Endothelial cell of umbilical vein (primary cell): ENCODE results near the gene PKD1. TPM values are rescaled to one million over a fixed set of nuclear protein-coding genes. Genes with fewer than 3 reads are reported as not detected.
"Not testable (repeated sequence)": the region's sequence is repeated elsewhere in the genome, so short reads cannot be mapped to it uniquely, and the experiment has no call there.

Experiments
- Bru-seq: library from RNA; stranded (reverse); fragments of 400-500 nt; gene quantifications from one replicate; lab custom pipeline; 2021; lab: Mats Ljungman, UMichigan
- BruChase-seq, 2 experiments: library from RNA; stranded (reverse); fragments of 400-500 nt; gene quantifications; one replicate each; lab custom pipeline; 2021; lab: Mats Ljungman, UMichigan
- BruUV-seq: library from RNA; stranded (reverse); fragments of 400-500 nt; replicated peaks from 2 replicates; lab custom pipeline; 2021; lab: Mats Ljungman, UMichigan
- CTCF ChIA-PET: fragments of 300-600, 350-600 bp; sonication (Branson Sonifier 250); formaldehyde crosslinking; loops from one replicate; lab custom pipeline; 2021; ENCODE audit warnings: antibody characterized with exemption, inconsistent platforms; lab: Charles Lee
- POLR2A ChIA-PET: fragments of 300-600, 350-600 bp; sonication (Branson Sonifier 250); formaldehyde crosslinking; loops from one replicate; lab custom pipeline; 2021; ENCODE audit warnings: antibody characterized with exemption, inconsistent platforms; lab: Charles Lee
- DNase-seq: peaks from one replicate; pipeline ENCODE4 v3.0.0-alpha.2; 2011; ENCODE audit warnings: low read depth, low spot score
- FAIRE-seq: peaks from 2 replicates; lab custom pipeline; 2011; peaks lifted over from hg19 to GRCh38; lab: Jason Lieb, UNC
- H2AFZ ChIP-seq: 2 replicates; pipeline ENCODE4 v1.6.0; 2012; ENCODE audit warnings: low read depth, low read length, control low read depth, inconsistent platforms
- H3K27ac ChIP-seq: 2 replicates; pipeline ENCODE4 v1.5.1; 2011; ENCODE audit warnings: low read depth, mild to moderate bottlenecking, control low read depth, low read length, moderate library complexity; ENCODE audit not compliant: insufficient read depth
- H3K27me3 ChIP-seq, 2 experiments: 2 replicates each; pipeline versions ENCODE4 v1.6.0 to v1.6.1; 2011; ENCODE audit warnings: low read length in 2 of 2, mixed read lengths in 1 of 2; ENCODE audit not compliant: control insufficient read depth in 2 of 2, insufficient read depth in 2 of 2
- H3K36me3 ChIP-seq, 2 experiments: 2 replicates in 1 of 2; 3 replicates in 1 of 2; pipeline ENCODE4 v1.5.1; 2011; ENCODE audit warnings: low read length in 2 of 2, mild to moderate bottlenecking in 1 of 2, moderate library complexity in 1 of 2; ENCODE audit not compliant: control insufficient read depth in 2 of 2, insufficient read depth in 2 of 2; ENCODE audit errors: extremely low read depth in 1 of 2
- H3K4me1 ChIP-seq: 3 replicates; pipeline ENCODE4 v1.5.1; 2011; ENCODE audit warnings: mild to moderate bottlenecking, low read length; ENCODE audit not compliant: control insufficient read depth, insufficient read depth; ENCODE audit errors: extremely low read depth
- H3K4me2 ChIP-seq: 2 replicates; pipeline ENCODE4 v1.6.1; 2011; ENCODE audit warnings: low read length, control low read depth, mixed read lengths; ENCODE audit not compliant: insufficient read depth
- H3K4me3 ChIP-seq, 3 experiments: fragments of 200-600 bp in 1 of 3; sonication (generic), shearing (Covaris generic) in 1 of 3; replicated peaks in 1 of 3; 2 replicates each; pipeline ENCODE4 v1.5.1; 2011 to 2016; ENCODE audit warnings: control low read depth in 3 of 3, low read length in 3 of 3, mild to moderate bottlenecking in 2 of 3, inconsistent platforms in 1 of 3, low read depth in 1 of 3, moderate library complexity in 1 of 3; ENCODE audit not compliant: insufficient read depth in 1 of 3
- H3K79me2 ChIP-seq: 2 replicates; pipeline ENCODE4 v1.6.0; 2012; ENCODE audit warnings: low read length, inconsistent platforms; ENCODE audit not compliant: control insufficient read depth, insufficient read depth
- H3K9ac ChIP-seq: replicated peaks from 2 replicates; pipeline ENCODE3; 2011; ENCODE audit warnings: low read length, control low read depth; ENCODE audit not compliant: insufficient read depth; ENCODE audit errors: extremely low read depth
- H3K9me1 ChIP-seq: replicated peaks from 3 replicates; pipeline ENCODE4 v1.6.0; 2011; ENCODE audit warnings: mild to moderate bottlenecking, low read length; ENCODE audit not compliant: control insufficient read depth, insufficient read depth; ENCODE audit errors: extremely low read depth
- H3K9me3 ChIP-seq: replicated peaks from 2 replicates; pipeline ENCODE4 v1.5.1; 2012; ENCODE audit warnings: low read length, inconsistent platforms; ENCODE audit not compliant: control insufficient read depth, insufficient read depth
- H4K20me1 ChIP-seq: replicated peaks from 2 replicates; pipeline ENCODE3; 2011; ENCODE audit warnings: mild to moderate bottlenecking, low read length; ENCODE audit not compliant: control insufficient read depth, insufficient read depth; ENCODE audit errors: extremely low read depth
- CTCF ChIP-seq, 2 donors: IDR thresholded peaks; 1 replicate in 1 of 2; 2 replicates in 1 of 2; pipeline ENCODE4 v1.5.1; 2011; ENCODE audit warnings: low read length in 2 of 2, mild to moderate bottlenecking in 2 of 2, moderate library complexity in 2 of 2, control low read depth in 1 of 2, inconsistent platforms in 1 of 2, low read depth in 1 of 2; ENCODE audit not compliant: insufficient read depth in 1 of 2; ENCODE audit errors: extremely low read depth in 1 of 2
- EZH2 ChIP-seq: IDR thresholded peaks from 2 replicates; pipeline ENCODE4 v1.6.1; 2012; ENCODE audit warnings: borderline replicate concordance, low read depth, mild to moderate bottlenecking, moderate library complexity, low read length, inconsistent platforms; ENCODE audit not compliant: severe bottlenecking
- FOS ChIP-seq: IDR thresholded peaks from 2 replicates; pipeline ENCODE4 v1.6.1; 2011; ENCODE audit warnings: mild to moderate bottlenecking, low read length, moderate library complexity, borderline replicate concordance; ENCODE audit not compliant: insufficient read depth
- GATA2 ChIP-seq: IDR thresholded peaks from 2 replicates; pipeline ENCODE4 v1.7.0; 2011; ENCODE audit warnings: low read depth, mild to moderate bottlenecking, moderate library complexity, mixed read lengths, low read length; ENCODE audit not compliant: insufficient read length, insufficient read depth
- JUN ChIP-seq: IDR thresholded peaks from 2 replicates; pipeline ENCODE4 v1.6.1; 2011; ENCODE audit warnings: borderline replicate concordance, low read depth; ENCODE audit not compliant: insufficient read length, insufficient read depth
- MYC ChIP-seq: IDR thresholded peaks from one replicate; pipeline ENCODE4 v1.6.1; 2011; ENCODE audit warnings: mild to moderate bottlenecking, low read depth, low read length
- POLR2A ChIP-seq: IDR thresholded peaks from 2 replicates; pipeline ENCODE4 v1.6.1; 2012; ENCODE audit warnings: low read depth, mild to moderate bottlenecking, control low read depth, low read length
- POLR2AphosphoS5 ChIP-seq: IDR thresholded peaks from 2 replicates; pipeline ENCODE4 v1.6.1; 2012; ENCODE audit warnings: low read depth, mild to moderate bottlenecking, control low read depth, low read length, moderate library complexity; ENCODE audit not compliant: insufficient read depth
- dilution Hi-C: fragments of 300-500 bp; cut with MboI; formaldehyde crosslinking; loops from one replicate; pipeline ENCODE4 v1.15.0; 2019; ENCODE audit warnings: low sequenced_read_pairs; ENCODE audit not compliant: extremely low pct_ligation_motif_present
- intact Hi-C: fragments of 100-400 bp; cut with micrococcal nuclease; formaldehyde crosslinking; loops from one replicate; pipeline ENCODE4 v1.10.0; 2022
- long read RNA-seq: library from polyadenylated mRNA; stranded (forward); transcript quantifications from one replicate; pipeline ENCODE4 v2.0.0, GENCODE V29; 2021
- polyA minus RNA-seq, 3 experiments: library from RNA; depleted of rRNA, polyadenylated mRNA; stranded (reverse); fragments of >200 nt; gene quantifications; 1 replicate in 1 of 3; 2 replicates in 2 of 3; pipeline ENCODE4 v1.2.3, GENCODE V29; 2011
- polyA plus RNA-seq, 4 experiments: library from polyadenylated mRNA; depleted of rRNA in 3 of 4; stranded (reverse) in 3 of 4; unstranded in 1 of 4; fragments of >200 nt; gene quantifications; 2 replicates each; pipeline versions ENCODE4 v1.2.1 to v1.2.3, GENCODE V29; 2011 to 2012; ENCODE audit warnings: missing spikeins in 1 of 4
- total RNA-seq: library from RNA; stranded (reverse); gene quantifications from 2 replicates; pipeline ENCODE4 v1.2.3, GENCODE V29; 2021
- TF ChIP-seq, protein P1 (sequence below): IDR thresholded peaks from 2 replicates; pipeline ENCODE4 v1.6.1; 2011; ENCODE audit not compliant: insufficient read depth, insufficient read length

The PKD1 gene
- 92.1 and 102 TPM in 2 replicates for total RNA-seq
- polyA plus RNA-seq, result 52.5 and 62.3 TPM in 2 replicates
- 20.5 and 29.6 TPM in 2 replicates for polyA plus RNA-seq (2011; cell fraction: cytosol; rRNA removed)
- 217 and 232 TPM in 2 replicates for polyA plus RNA-seq (2011; cell fraction: nucleus; rRNA removed)
- polyA plus RNA-seq (2012), result 29.5 and 54.6 TPM in 2 replicates
- polyA minus RNA-seq, result 44.6 and 60.3 TPM in 2 replicates
- 26.5 TPM for polyA minus RNA-seq (2011; cell fraction: cytosol; rRNA and poly(A)+ RNA removed)
- 88.4 and 152 TPM in 2 replicates for polyA minus RNA-seq (2011; cell fraction: nucleus; rRNA and poly(A)+ RNA removed)
- Bru-seq, nascent RNA, result percentile 51 among the genes with signal in this experiment
- percentile 78 among the genes with signal in this experiment for BruChase-seq, experiment 1, labeled RNA remaining after a 6-hour chase
- BruChase-seq, experiment 2, labeled RNA remaining after a 2-hour chase, result percentile 68 among the genes with signal in this experiment
- long read RNA-seq, partial matches to known transcripts, result 19 of 35 reads
- long read RNA-seq, other reads (novel, unspliced or antisense), result 16 of 35 reads

GRCh38 chr16:2135770-2136490, at the start of gene PKD1:
Gene PKD1, minus strand, starts transcription at chr16:2135898. Its CDS starts 209 bp downstream, at chr16:2135689.
- H3K9me1 ChIP-seq, intact Hi-C loops, H3K36me3 ChIP-seq, H3K9me3 ChIP-seq, H3K27me3 ChIP-seq, dilution Hi-C loops, BruUV-seq, H3K4me1 ChIP-seq, H4K20me1 ChIP-seq, H3K27ac ChIP-seq: not testable (repeated sequence)
- POLR2A ChIA-PET, result interaction anchor here (1.1 kb wide), 1 partner anchor 19 kb away, joined by 13 read pairs; the partner anchor contains the start of gene TRAF7
- CTCF ChIA-PET, result interaction anchor here (0.5 to 1.0 kb wide), 3 partner anchors 11 to 115 kb away, joined by 3 to 7 read pairs (median 4); no protein-coding TSS in a partner anchor
- TF ChIP-seq POLR2AphosphoS5, result peak; percentile 16
- H3K9ac ChIP-seq, result peak within 1 kb of the TSS; percentile 23
- H3K4me3 ChIP-seq, result peak within 1 kb of the TSS; percentile 32 to 42 (median 41)
- FAIRE-seq, result peak; percentile 88
- H2AFZ ChIP-seq, result peak within 1 kb of the TSS; percentile 81
- H3K79me2 ChIP-seq, result peaks cover 13% of the 10 kb centered on the region
- DNase-seq, result peak; percentile 95
- peak within 1 kb of the TSS; percentile 31 for H3K4me2 ChIP-seq

DNA sequence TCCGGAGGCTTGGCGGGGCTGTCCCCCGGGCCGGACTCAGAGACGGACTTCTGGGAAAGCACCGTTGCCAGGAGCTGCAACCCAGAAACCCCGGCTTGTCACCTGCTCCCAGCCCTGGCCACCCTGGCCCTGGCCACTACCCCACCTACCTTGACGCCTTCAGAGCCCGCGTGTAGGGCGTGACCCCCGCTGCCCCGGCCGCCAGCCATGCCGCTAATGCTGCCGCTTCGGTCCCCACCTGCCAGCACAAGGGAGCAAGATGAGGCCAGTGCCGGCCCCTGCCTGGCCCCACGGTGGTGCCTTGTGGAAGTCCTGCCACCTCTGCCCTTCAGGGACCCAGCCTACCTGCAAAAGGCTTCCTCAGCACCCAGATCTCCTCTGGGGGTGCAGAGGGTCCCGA, 49.3 kb upstream of the PKD1 start:
- H3K27me3 ChIP-seq, result no peaks in the 10 kb centered on the region
- H3K9me1 ChIP-seq, result no peaks in the 10 kb centered on the region
- ChIA-PET CTCF (no interaction called here), POLR2A (no interaction called here)
- no peak overlapping the region for H3K27ac ChIP-seq
- H3K9ac ChIP-seq, result no peak overlapping the region
- intact Hi-C loops, result no loop called here
- TF ChIP-seq GATA2 (no peak), POLR2A (no peak), EZH2 (no peak), MYC (no peak), CTCF (IDR thresholded peaks at IDR 0.05; ENCODE audit: extremely low read depth in 1 of 2, insufficient read depth in 1 of 2, low read depth in 1 of 2, low read length in 2 of 2) (no peak), JUN (no peak), FOS (no peak), POLR2AphosphoS5 (no peak)
- TF ChIP-seq, protein P1, sequence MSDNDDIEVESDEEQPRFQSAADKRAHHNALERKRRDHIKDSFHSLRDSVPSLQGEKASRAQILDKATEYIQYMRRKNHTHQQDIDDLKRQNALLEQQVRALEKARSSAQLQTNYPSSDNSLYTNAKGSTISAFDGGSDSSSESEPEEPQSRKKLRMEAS, result no peak
- no peaks in the 10 kb centered on the region for H3K79me2 ChIP-seq
- no peaks in the 10 kb centered on the region for H3K36me3 ChIP-seq
- no peak overlapping the region for H2AFZ ChIP-seq
- no peak for FAIRE-seq
- no peaks in the 10 kb centered on the region for H3K9me3 ChIP-seq
- dilution Hi-C loops, result no loop called here
- H4K20me1 ChIP-seq, result no peaks in the 10 kb centered on the region
- no peaks in the 10 kb centered on the region for H3K4me1 ChIP-seq
- H3K4me3 ChIP-seq, result no peak overlapping the region
- no peak for DNase-seq
- BruUV-seq, result no TSS peak
- no peak overlapping the region for H3K4me2 ChIP-seq
